H9 (cell line): Measurements from ENCODE around the gene TET2. TPM values are rescaled to one million over a fixed set of nuclear protein-coding genes. Genes with fewer than 3 reads are reported as not detected.

Experiments used
- DNase-seq: peaks from one replicate; pipeline ENCODE4 v3.0.0-alpha.2; 2017
- H2AFZ ChIP-seq: one replicate; pipeline ENCODE4 v1.6.1; 2013; ENCODE audit warnings: mild to moderate bottlenecking, low read length, control low read depth, moderate library complexity
- H2AK5ac ChIP-seq: 2 replicates; pipeline ENCODE4 v1.6.1; 2013; ENCODE audit warnings: low read length, control low read depth, mixed read lengths; ENCODE audit not compliant: insufficient read length
- H2BK120ac ChIP-seq: one replicate; pipeline ENCODE4 v1.6.1; 2013; ENCODE audit warnings: low read depth, mild to moderate bottlenecking, low read length, control low read depth, inconsistent platforms; ENCODE audit not compliant: poor library complexity, severe bottlenecking
- H2BK12ac ChIP-seq: 2 replicates; pipeline ENCODE4 v1.6.1; 2013; ENCODE audit warnings: low read length, control low read depth, mixed read lengths, low read depth; ENCODE audit not compliant: insufficient read length
- H2BK15ac ChIP-seq: 2 replicates; pipeline ENCODE4 v1.6.1; 2013; ENCODE audit warnings: low read depth, low read length, control low read depth
- H2BK20ac ChIP-seq: one replicate; pipeline ENCODE4 v1.6.1; 2013; ENCODE audit warnings: low read depth, mild to moderate bottlenecking, low read length, control low read depth, inconsistent platforms; ENCODE audit not compliant: poor library complexity, severe bottlenecking
- H2BK5ac ChIP-seq: 2 replicates; pipeline ENCODE4 v1.6.1; 2013; ENCODE audit warnings: low read length, control low read depth, mixed read lengths; ENCODE audit not compliant: insufficient read length
- H3K14ac ChIP-seq: 2 replicates; pipeline ENCODE4 v1.6.1; 2013; ENCODE audit warnings: low read length, control low read depth; ENCODE audit not compliant: insufficient read depth
- H3K18ac ChIP-seq: 2 replicates; pipeline ENCODE4 v1.6.1; 2013; ENCODE audit warnings: low read depth, mild to moderate bottlenecking, mixed read lengths, low read length, control low read depth; ENCODE audit not compliant: insufficient read length
- H3K23ac ChIP-seq: 2 replicates; pipeline ENCODE4 v1.6.1; 2013; ENCODE audit warnings: low read length, control low read depth, mixed read lengths, low read depth; ENCODE audit not compliant: insufficient read length
- H3K23me2 ChIP-seq: 2 replicates; pipeline ENCODE4 v1.6.1; 2013; ENCODE audit warnings: low read depth, mild to moderate bottlenecking, mixed read lengths, low read length, control low read depth; ENCODE audit not compliant: insufficient read length, poor library complexity, severe bottlenecking
- H3K27ac ChIP-seq: 2 replicates; pipeline ENCODE4 v1.5.1; 2013; ENCODE audit warnings: low read length, control low read depth, mixed read lengths, low read depth; ENCODE audit not compliant: insufficient read length
- H3K27me3 ChIP-seq: 2 replicates; pipeline ENCODE4 v1.6.1; 2013; ENCODE audit warnings: low read length, control low read depth, inconsistent platforms; ENCODE audit not compliant: insufficient read depth
- H3K4ac ChIP-seq: 2 replicates; pipeline ENCODE4 v1.6.1; 2013; ENCODE audit warnings: low read depth, mild to moderate bottlenecking, control low read depth, inconsistent platforms, low read length, moderate library complexity
- H3K4me1 ChIP-seq: 2 replicates; pipeline ENCODE4 v1.6.1; 2013; ENCODE audit warnings: low read length, control low read depth, inconsistent platforms; ENCODE audit not compliant: insufficient read depth
- H3K4me2 ChIP-seq: 2 replicates; pipeline ENCODE4 v1.6.1; 2013; ENCODE audit warnings: low read length, control low read depth, mixed read lengths; ENCODE audit not compliant: insufficient read length, insufficient read depth
- H3K56ac ChIP-seq: 2 replicates; pipeline ENCODE4 v1.6.1; 2013; ENCODE audit warnings: low read depth, mild to moderate bottlenecking, mixed read lengths, low read length, control low read depth; ENCODE audit not compliant: insufficient read length
- H3K79me1 ChIP-seq: 2 replicates; pipeline ENCODE4 v1.6.1; 2013; ENCODE audit warnings: low read depth, mild to moderate bottlenecking, moderate library complexity, low read length, control low read depth, inconsistent platforms; ENCODE audit not compliant: insufficient read depth, poor library complexity, severe bottlenecking
- H3K79me2 ChIP-seq: 2 replicates; pipeline ENCODE4 v1.6.1; 2013; ENCODE audit warnings: low read length, control low read depth, inconsistent platforms; ENCODE audit not compliant: insufficient read depth
- H3K9ac ChIP-seq: 2 replicates; pipeline ENCODE4 v1.6.1; 2013; ENCODE audit warnings: low read length, control low read depth, mixed read lengths; ENCODE audit not compliant: insufficient read length; ENCODE audit errors: extremely low read depth
- H3K9me3 ChIP-seq: one replicate; pipeline ENCODE4 v1.6.1; 2013; ENCODE audit warnings: low read depth, low read length, inconsistent platforms; ENCODE audit not compliant: control insufficient read depth
- H3T11ph ChIP-seq: one replicate; pipeline ENCODE4 v1.6.1; 2013; ENCODE audit warnings: mild to moderate bottlenecking, low read length, control low read depth, inconsistent platforms
- H4K20me1 ChIP-seq: one replicate; pipeline ENCODE4 v1.6.1; 2013; ENCODE audit not compliant: control insufficient read depth, insufficient read length, insufficient read depth
- H4K5ac ChIP-seq: 2 replicates; pipeline ENCODE4 v1.6.1; 2013; ENCODE audit warnings: low read depth, mild to moderate bottlenecking, mixed read lengths, low read length, control low read depth; ENCODE audit not compliant: insufficient read length
- H4K8ac ChIP-seq: replicated peaks from 2 replicates; pipeline ENCODE4 v1.6.1; 2013; ENCODE audit warnings: low read length, control low read depth, mixed read lengths, low read depth; ENCODE audit not compliant: insufficient read length
- H4K91ac ChIP-seq: 2 replicates; pipeline ENCODE4 v1.6.1; 2013; ENCODE audit warnings: low read depth, mild to moderate bottlenecking, moderate library complexity, mixed read lengths, low read length, control low read depth; ENCODE audit not compliant: insufficient read length
- H3K27ac Mint-ChIP-seq, 3 experiments: 2 replicates in 2 of 3; 3 replicates in 1 of 3; pipeline ENCODE4 v1.8.0; 2020 to 2021; ENCODE audit warnings: mixed read lengths in 3 of 3, mild to moderate bottlenecking in 1 of 3, moderate library complexity in 1 of 3
- H3K27me3 Mint-ChIP-seq: 2 replicates; pipeline ENCODE4 v1.8.0; 2021; ENCODE audit warnings: low read depth, mild to moderate bottlenecking, moderate library complexity, mixed read lengths
- H3K36me3 Mint-ChIP-seq, 3 experiments: 2 replicates in 2 of 3; 3 replicates in 1 of 3; pipeline ENCODE4 v1.8.0; 2020 to 2021; ENCODE audit warnings: low read depth in 3 of 3, mixed read lengths in 3 of 3; ENCODE audit not compliant: insufficient read depth in 1 of 3
- H3K4me1 Mint-ChIP-seq, 2 experiments: 2 replicates each; pipeline ENCODE4 v1.8.0; 2020; ENCODE audit warnings: mixed read lengths in 2 of 2
- H3K4me3 Mint-ChIP-seq, 2 experiments: 2 replicates in 1 of 2; 3 replicates in 1 of 2; pipeline ENCODE4 v1.8.0; 2020 to 2021; ENCODE audit warnings: mild to moderate bottlenecking in 2 of 2, mixed read lengths in 2 of 2, moderate library complexity in 1 of 2
- H3K9me3 Mint-ChIP-seq, 2 experiments: 2 replicates in 1 of 2; 3 replicates in 1 of 2; pipeline ENCODE4 v1.8.0; 2020; ENCODE audit warnings: mild to moderate bottlenecking in 2 of 2, mixed read lengths in 2 of 2, moderate library complexity in 1 of 2
- CTCF ChIP-seq: fragments of 200-600 bp; sonication (generic); conservative IDR thresholded peaks from 3 replicates; pipeline ENCODE4 v1.8.0; 2021; ENCODE audit warnings: antibody characterized with exemption, mild to moderate bottlenecking
- WGBS: extraction: QIAGEN DNeasy Blood & Tissue Kit; methylation state at CpG from one replicate; pipeline ENCODE4 v1.1.7; 2013; ENCODE audit warnings: missing lambda C conversion rate, low lambda C conversion rate, mixed read lengths; ENCODE audit not compliant: insufficient read length; ENCODE audit errors: extremely low coverage; 5-methylcytosine and 5-hydroxymethylcytosine counted together
- total RNA-seq: library from RNA; stranded (reverse); gene quantifications from 2 replicates; pipeline ENCODE4 v1.2.1, GENCODE V29; 2021

Gene TET2
- total RNA-seq, 1 experiment from 2014 or later, result 3.1 TPM

- Histone ChIP-seq H4K8ac (no peak overlapping the region), H2BK12ac (no peak overlapping the region), H3K27me3 (no peaks in the 10 kb centered on the region), H3K4me1 (no peaks in the 10 kb centered on the region), H3K79me2 (no peaks in the 10 kb centered on the region), H2AFZ (no peak overlapping the region), H3K9me3 (no peaks in the 10 kb centered on the region), H2BK120ac (no peak overlapping the region), H3K23ac (no peak overlapping the region), H2BK20ac (no peak overlapping the region), H2BK15ac (no peak overlapping the region), H4K91ac (no peak overlapping the region), H2BK5ac (no peak overlapping the region), H3K4me2 (no peak overlapping the region), H3K18ac (no peak overlapping the region), H3K79me1 (no peaks in the 10 kb centered on the region), H3K56ac (no peak overlapping the region), H3K4ac (no peak overlapping the region), H3T11ph (no peak overlapping the region), H3K23me2 (no peaks in the 10 kb centered on the region), H3K14ac (no peak overlapping the region), H3K9ac (no peak overlapping the region), H4K20me1 (no peaks in the 10 kb centered on the region), H2AK5ac (no peak overlapping the region), H3K27ac (no peak overlapping the region), H4K5ac (no peak overlapping the region)
- no peak for TF ChIP-seq CTCF
- WGBS, result no CpG with 5 or more reads among the region's 5 CpGs
- Mint-ChIP-seq H3K4me1 (no peaks in the 10 kb centered on the region), H3K4me3 (no peak overlapping the region), H3K27ac (no peak overlapping the region), H3K27me3 (peaks cover 2% of the 10 kb centered on the region), H3K9me3 (peaks cover 3% of the 10 kb centered on the region in 2 experiments; a peak in 2 of 5 replicates), H3K36me3 (no peaks in the 10 kb centered on the region)
- no peak for DNase-seq
These were observed 39.4 kb upstream of the TET2 start for GRCh38 chr4:105107095-105107856.
